ENCODE data around the gene CCDC24.

The CCDC24 gene

GRCh38 chr1:43963890-43964289, 27.5 kb upstream of the CCDC24 start:
- TF ChIP-seq CTCF (IDR thresholded peaks at IDR 0.05): no peak
- no peak for DNase-seq (ENCODE audit: low spot score)
- no peak overlapping the region for H3K27ac ChIP-seq

GRCh38 chr1:43965316-43965715, 26.1 kb upstream of the CCDC24 start:
- no peak for TF ChIP-seq CTCF (IDR thresholded peaks at IDR 0.05)
- Histone ChIP-seq H3K27ac (no peak overlapping the region), H3K4me3 (no peak overlapping the region)
- no peak for DNase-seq (ENCODE audit: low spot score)

More at GRCh38 chr1:43963890-43964289, 27.5 kb upstream of the CCDC24 start:
- no peak overlapping the region for H3K4me3 ChIP-seq

- DNase-seq (ENCODE audit: low spot score): no peak
- Histone ChIP-seq H3K27ac (no peak overlapping the region), H3K4me3 (no peak overlapping the region)
- TF ChIP-seq CTCF (IDR thresholded peaks at IDR 0.05): no peak
Observed at GRCh38 chr1:43968348-43968948, 23.0 kb upstream of the CCDC24 start.

- H3K4me3 ChIP-seq: peak overlapping the region; percentile 87
- no peak for TF ChIP-seq CTCF (IDR thresholded peaks at IDR 0.05)
- no peak for DNase-seq (ENCODE audit: low spot score)
- no peak overlapping the region for H3K27ac ChIP-seq
Observed at GRCh38 chr1:43969416-43969745, 22.0 kb upstream of the CCDC24 start.

GRCh38 chr1:43969746-43970466, 21.5 kb upstream of the CCDC24 start, which contains the start of gene DPH2:
Gene DPH2, plus strand, starts transcription at chr1:43970010. Its CDS starts 166 bp downstream, at chr1:43970176.
- TF ChIP-seq CTCF (IDR thresholded peaks at IDR 0.05): no peak
- Histone ChIP-seq H3K4me3 (peak within 1 kb of the TSS; percentile 87), H3K27ac (peak within 1 kb of the TSS in 1 of 2 donors; percentile 26)
- peak; percentile 98 for DNase-seq (ENCODE audit: low spot score)

- no peak for DNase-seq (ENCODE audit: low spot score)
- peak overlapping the region; percentile 87 for H3K4me3 ChIP-seq
- no peak overlapping the region for H3K27ac ChIP-seq
- TF ChIP-seq CTCF (IDR thresholded peaks at IDR 0.05): no peak
Observed at GRCh38 chr1:43970502-43970901, 20.9 kb upstream of the CCDC24 start.

GRCh38 chr1:43970911-43971310, 20.5 kb upstream of the CCDC24 start:
- H3K4me3 ChIP-seq: peak overlapping the region; percentile 87
- no peak for TF ChIP-seq CTCF (IDR thresholded peaks at IDR 0.05)

More at GRCh38 chr1:43970911-43971310, 20.5 kb upstream of the CCDC24 start:
- H3K27ac ChIP-seq: no peak overlapping the region
- no peak for DNase-seq (ENCODE audit: low spot score)
